Lung (tissue), 12 donors: ENCODE measurements around the gene BEST1. TPM values are rescaled to one million over a fixed set of nuclear protein-coding genes. Genes with fewer than 3 reads are reported as not detected.

Source experiments
- ATAC-seq: fragments of 200-7000 bp; cut with Tn5 transposase; one replicate; pipeline ENCODE4 v1.9.1; 2020; ENCODE audit warnings: moderate number of reproducible peaks; ENCODE audit not compliant: insufficient read depth, low FRiP score
- DNase-seq, 3 donors: peaks; one replicate each; pipeline ENCODE4 v3.0.0-alpha.2; 2013 to 2017
- H3K27ac ChIP-seq, 2 donors: one replicate each; pipeline ENCODE4 v1.5.1; 2013; ENCODE audit warnings: mild to moderate bottlenecking in 2 of 2, moderate library complexity in 2 of 2, control low read depth in 1 of 2, inconsistent platforms in 1 of 2, low read depth in 1 of 2, low read length in 1 of 2
- H3K27me3 ChIP-seq, 3 donors: one replicate each; pipeline ENCODE4 v1.5.1; 2013; ENCODE audit warnings: low read length in 2 of 3; ENCODE audit not compliant: control insufficient read depth in 3 of 3, insufficient read depth in 3 of 3
- H3K36me3 ChIP-seq, 4 donors: one replicate each; pipeline ENCODE4 v1.5.1; 2013; ENCODE audit warnings: low read length in 4 of 4, mild to moderate bottlenecking in 1 of 4, moderate library complexity in 1 of 4; ENCODE audit not compliant: control insufficient read depth in 4 of 4, insufficient read depth in 4 of 4
- H3K4me1 ChIP-seq, 5 donors: one replicate each; pipeline ENCODE4 v1.5.1; 2013; ENCODE audit warnings: low read length in 5 of 5, mild to moderate bottlenecking in 2 of 5, moderate library complexity in 1 of 5; ENCODE audit not compliant: control insufficient read depth in 5 of 5, insufficient read depth in 5 of 5
- H3K4me3 ChIP-seq: one replicate; pipeline ENCODE4 v1.5.1; 2013; ENCODE audit warnings: mild to moderate bottlenecking, control low read depth, moderate library complexity
- H3K9ac ChIP-seq, 2 donors: one replicate each; pipeline ENCODE4 v1.5.1; 2013; ENCODE audit warnings: low read length in 2 of 2, control low read depth in 1 of 2; ENCODE audit not compliant: insufficient read depth in 1 of 2
- H3K9me3 ChIP-seq, 4 donors: one replicate each; pipeline ENCODE4 v1.5.1; 2013; ENCODE audit warnings: low read length in 3 of 4, mild to moderate bottlenecking in 1 of 4, moderate library complexity in 1 of 4; ENCODE audit not compliant: control insufficient read depth in 4 of 4, insufficient read depth in 3 of 4
- CTCF ChIP-seq: IDR thresholded peaks from 2 replicates; pipeline ENCODE4 v1.5.1; 2012; ENCODE audit warnings: mild to moderate bottlenecking; ENCODE audit errors: control extremely low read depth, extremely low read depth
- WGBS, 2 donors: extraction: QIAGEN DNeasy Blood & Tissue Kit; methylation state at CpG; one replicate each; pipeline ENCODE4 v1.1.7; 2013; 5-methylcytosine and 5-hydroxymethylcytosine counted together
- polyA plus RNA-seq, 2 donors: library from polyadenylated mRNA; stranded (reverse); fragments of 200-250 nt; gene quantifications; one replicate each; pipeline ENCODE4 v1.2.1, GENCODE V29; 2013
- total RNA-seq, 2 donors: library from RNA; depleted of rRNA in 1 of 2; stranded (reverse); fragments of >200 nt in 1 of 2; gene quantifications; one replicate each; pipeline ENCODE4 v1.2.1, GENCODE V29; 2014 to 2021
- donor health status: control.
- donor health status: control.
- donor health status: Bipolar disorder and iron deficiency.
- donor health status: healthy.
- donor health status: DM: yes; HTN: yes; CAD: no.

The BEST1 gene
- total and polyA plus RNA-seq, 4 donors = 4.9 to 27.3 (median 11.3) TPM

- H3K36me3 ChIP-seq = peaks cover 0 to 6% (median under 1%) of the 10 kb centered on the region in 4 donors
- H3K9me3 ChIP-seq = no peaks in the 10 kb centered on the region
- no peak overlapping the region for H3K9ac ChIP-seq
- DNase-seq (no peak), ATAC-seq (no peak)
- peaks cover 0 to 36% (median 17%) of the 10 kb centered on the region in 5 donors for H3K4me1 ChIP-seq
- H3K27me3 ChIP-seq = no peaks in the 10 kb centered on the region
- 77 to 79% methylated on average over 7 of the region's 7 CpGs for WGBS, 2 donors
- H3K27ac ChIP-seq = no peak overlapping the region
- TF ChIP-seq CTCF = no peak
- H3K4me3 ChIP-seq = no peak overlapping the region
Observed at GRCh38 chr11:61911128-61911700, 38.9 kb upstream of the BEST1 start.

GRCh38 chr11:61911701-61912529, 38.2 kb upstream of the BEST1 start:
- Histone ChIP-seq H3K9me3 (no peaks in the 10 kb centered on the region), H3K27me3 (peaks cover 0 to 1% (median 0%) of the 10 kb centered on the region in 3 donors), H3K4me1 (peaks cover 0 to 36% (median 17%) of the 10 kb centered on the region in 5 donors), H3K36me3 (peaks cover 0 to 4% (median 0%) of the 10 kb centered on the region in 4 donors), H3K27ac (no peak overlapping the region), H3K9ac (no peak overlapping the region), H3K4me3 (no peak overlapping the region)
- TF ChIP-seq CTCF = no peak
- no peak for DNase-seq
- ATAC-seq = no peak
- 72 to 73% methylated on average over 17 of the region's 17 CpGs for WGBS, 2 donors

GRCh38 chr11:61912530-61912898, 37.6 kb upstream of the BEST1 start:
- no peak for TF ChIP-seq CTCF
- ATAC-seq (no peak), DNase-seq (no peak)
- Histone ChIP-seq H3K27me3 (peaks cover 0 to 3% (median 0%) of the 10 kb centered on the region in 3 donors), H3K9ac (no peak overlapping the region), H3K9me3 (no peaks in the 10 kb centered on the region), H3K27ac (no peak overlapping the region), H3K4me3 (no peak overlapping the region), H3K36me3 (no peaks in the 10 kb centered on the region), H3K4me1 (peaks cover 0 to 37% (median 17%) of the 10 kb centered on the region in 5 donors)
- WGBS, 2 donors = 55 to 71% methylated on average over 6 of the region's 6 CpGs
